NOMO-1 treated with DMSO at 0.1 percent for 48 hours (cell line): ENCODE measurements around the gene ICOSLG.
"Not testable (repeated sequence)": the region's sequence is repeated elsewhere in the genome, so short reads cannot be mapped to it uniquely, and the experiment has no call there.

Experiments used
- DNase-seq: peaks from one replicate; lab custom pipeline; 2025; ENCODE audit not compliant: unreplicated experiment; lab: John Stamatoyannopoulos, UW

The ICOSLG gene

GRCh38 chr21:44265734-44266270 is 25.1 kb upstream of the ICOSLG start:
- no peak for DNase-seq

DNA sequence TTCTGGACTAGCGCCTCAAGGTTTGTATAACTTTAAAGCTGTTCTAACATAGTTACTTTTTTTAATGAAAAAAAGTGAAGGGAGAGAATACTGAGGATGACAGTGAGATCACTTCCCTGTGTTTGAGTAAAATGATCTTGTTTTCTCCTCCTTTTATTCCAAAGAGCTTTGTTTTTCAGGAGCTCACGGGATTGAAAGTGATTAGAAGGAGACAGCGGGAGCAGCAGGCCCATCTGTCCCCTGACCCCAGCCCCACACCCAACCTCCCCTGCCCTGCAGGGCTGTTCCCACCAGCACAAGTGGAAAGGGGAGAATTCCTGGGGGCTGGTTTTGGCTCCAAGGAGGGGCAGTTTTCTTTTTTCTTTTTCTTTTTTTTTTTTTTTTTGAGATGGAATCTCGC is 23.0 kb upstream of the ICOSLG start:
- DNase-seq = no peak

- DNase-seq = no peak
Observed at GRCh38 chr21:44263221-44263760, 22.5 kb upstream of the ICOSLG start.

DNA sequence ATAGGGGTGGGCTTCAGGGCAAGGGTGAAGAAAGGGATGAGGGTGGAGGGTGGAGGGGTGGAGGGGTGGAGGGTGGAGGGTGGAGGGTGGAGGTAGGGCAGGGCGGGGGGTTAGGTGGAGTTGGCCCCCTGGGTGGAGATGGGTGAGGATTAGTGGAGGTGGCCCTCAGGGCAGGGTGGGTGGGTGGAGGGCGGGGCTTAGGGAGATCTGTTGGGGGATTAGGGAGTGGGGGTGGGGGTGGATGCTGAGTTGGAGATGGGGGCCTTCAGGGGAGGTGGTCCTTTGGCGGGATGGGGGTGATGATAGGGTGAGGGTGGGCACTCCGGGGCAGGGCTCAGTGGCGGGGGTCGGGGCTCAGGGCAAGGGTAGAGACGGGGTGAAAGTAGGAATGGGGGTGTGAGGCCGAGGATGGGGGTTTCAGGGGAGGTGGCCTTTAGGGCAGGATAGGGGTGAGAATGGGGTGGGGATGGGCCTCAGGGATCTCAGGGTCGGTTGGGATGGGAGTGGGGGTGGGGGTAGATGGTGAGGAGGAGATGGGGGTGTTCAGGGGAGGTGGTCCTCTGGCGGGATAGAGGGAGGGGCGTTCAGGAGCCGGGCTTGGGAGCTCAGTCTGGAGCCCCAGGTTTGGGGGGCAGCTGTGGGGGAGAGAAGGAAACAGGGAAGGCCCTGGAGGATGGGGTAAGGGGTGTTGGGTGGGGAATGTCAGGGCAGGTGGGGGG is 21.8 kb upstream of the ICOSLG start:
- no peak for DNase-seq

DNA sequence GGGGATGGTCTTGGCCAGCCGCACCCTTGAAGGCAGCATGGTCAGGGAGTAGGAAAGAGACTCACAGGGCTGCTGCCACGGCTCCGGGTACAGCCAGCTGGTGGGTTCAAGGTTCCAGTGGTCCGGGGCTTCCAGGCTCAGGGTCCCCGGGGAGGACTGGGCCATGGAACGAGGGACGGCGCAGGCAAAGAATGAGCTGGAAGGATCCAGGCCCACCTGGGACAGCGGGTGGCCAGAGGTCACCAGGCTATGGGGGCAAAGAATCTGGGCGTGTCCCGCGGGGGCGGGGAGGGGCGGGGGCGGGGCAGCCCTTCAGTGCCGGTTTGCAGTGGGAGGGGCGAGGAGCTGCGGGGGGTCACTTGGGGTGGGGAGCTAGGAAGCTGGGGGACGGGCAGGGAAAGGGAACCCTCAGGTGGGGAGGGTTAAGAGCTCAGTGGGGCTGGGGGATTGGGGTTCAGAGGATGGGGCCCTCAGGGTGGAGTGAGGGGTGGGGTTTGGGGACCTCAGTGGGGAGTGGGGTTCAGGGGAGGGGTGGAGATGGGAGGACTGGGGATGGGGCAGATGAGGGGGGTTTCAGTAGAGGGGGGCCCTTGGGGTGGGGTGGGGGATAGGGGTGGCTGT is 21.0 kb upstream of the ICOSLG start, which contains the start of gene DNMT3L:
DNMT3L (minus strand) TSS at position 223 of the 621 bp plus-strand sequence. CDS start 638 bp downstream, outside the sequence.
- DNase-seq = no peak

- DNase-seq = no peak
Observed at GRCh38 chr21:44260791-44261631, 20.3 kb upstream of the ICOSLG start.

DNA sequence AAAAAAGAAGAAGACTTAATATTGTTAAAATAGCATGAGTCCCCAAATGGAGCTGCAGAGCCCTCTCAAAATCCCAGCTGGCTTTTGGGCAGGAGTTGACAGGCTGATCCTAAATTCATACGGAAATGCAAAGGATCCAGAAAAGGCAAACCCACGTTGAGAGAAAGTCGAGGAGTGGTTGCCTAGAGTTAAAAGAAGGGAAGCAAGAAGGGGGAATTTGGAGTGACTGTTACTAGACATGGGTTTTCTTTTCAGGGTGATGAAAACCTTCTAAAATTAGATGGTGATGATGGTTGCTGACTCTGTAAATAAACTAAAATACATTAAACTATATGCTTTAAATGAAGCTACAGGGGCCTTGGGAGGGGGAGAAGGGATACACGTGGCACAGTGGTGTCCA is 19.3 kb upstream of the ICOSLG start:
- no peak for DNase-seq

DNA sequence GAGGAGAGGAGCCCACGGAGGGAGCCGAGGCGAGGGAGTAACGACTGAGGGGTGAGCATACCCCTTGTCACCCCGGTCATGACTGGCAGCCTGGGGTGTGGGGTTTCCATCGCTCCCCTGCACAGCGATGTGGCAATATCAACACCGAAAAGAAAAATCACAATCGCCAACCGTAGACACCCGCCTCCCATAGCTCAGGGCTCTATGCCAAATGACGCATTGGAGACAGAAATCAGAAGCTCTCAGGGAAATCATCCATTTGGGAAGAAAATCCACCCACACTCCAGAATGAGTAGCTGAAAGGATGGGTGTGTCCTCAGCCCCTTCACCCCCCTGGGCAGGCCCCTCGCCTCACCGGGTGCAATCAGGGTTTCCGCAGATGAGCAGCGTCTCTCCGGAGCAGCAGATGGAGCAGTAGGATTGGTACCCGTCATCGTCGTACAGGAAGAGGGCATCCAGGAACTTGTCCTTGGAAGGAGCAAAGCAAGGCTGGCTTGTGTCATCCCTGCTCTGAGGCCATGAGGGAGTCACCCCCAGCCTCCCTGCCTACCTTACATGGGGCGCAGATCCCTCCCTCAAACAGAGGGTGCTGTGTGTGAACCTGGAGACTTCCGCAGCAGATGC is 18.5 kb upstream of the ICOSLG start:
- no peak for DNase-seq

- DNase-seq = no peak
Observed at GRCh38 chr21:44258056-44258725, 17.4 kb upstream of the ICOSLG start.

GRCh38 chr21:44255511-44255981 is 14.8 kb upstream of the ICOSLG start:
- DNase-seq = no peak

- no peak for DNase-seq
Observed at GRCh38 chr21:44253832-44254710, 13.3 kb upstream of the ICOSLG start.

GRCh38 chr21:44249204-44250037 is 8.7 kb upstream of the ICOSLG start:
- DNase-seq = not testable (repeated sequence)

DNA sequence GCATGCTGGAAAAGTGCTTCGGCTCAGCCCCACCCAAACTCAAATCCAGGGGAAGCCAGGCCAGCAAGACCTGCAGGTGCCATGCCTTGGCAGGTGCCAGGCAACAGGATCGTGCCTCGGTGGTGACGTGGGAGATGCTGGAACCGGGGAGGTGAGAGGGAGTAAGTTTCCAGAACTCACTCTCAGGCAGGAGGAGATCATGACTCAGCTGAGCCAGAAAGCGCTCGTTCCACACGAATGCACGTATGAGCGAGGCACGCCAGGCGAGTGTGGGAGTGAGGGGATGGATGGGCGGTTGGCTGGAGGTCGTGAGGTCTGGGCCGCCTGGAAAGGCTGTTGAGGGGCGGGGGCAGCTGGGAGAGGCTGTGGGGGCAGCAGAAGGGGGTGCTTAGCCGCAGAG is 7.2 kb upstream of the ICOSLG start:
- not testable (repeated sequence) for DNase-seq

- not testable (repeated sequence) for DNase-seq
Observed at GRCh38 chr21:44243980-44244379, 3.2 kb upstream of the ICOSLG start.

GRCh38 chr21:44241281-44241680 is 538 bp upstream of the ICOSLG start:
- DNase-seq = not testable (repeated sequence)

GRCh38 chr21:44240353-44240752 is 390 bp downstream of the ICOSLG start:
- DNase-seq = not testable (repeated sequence)

DNA sequence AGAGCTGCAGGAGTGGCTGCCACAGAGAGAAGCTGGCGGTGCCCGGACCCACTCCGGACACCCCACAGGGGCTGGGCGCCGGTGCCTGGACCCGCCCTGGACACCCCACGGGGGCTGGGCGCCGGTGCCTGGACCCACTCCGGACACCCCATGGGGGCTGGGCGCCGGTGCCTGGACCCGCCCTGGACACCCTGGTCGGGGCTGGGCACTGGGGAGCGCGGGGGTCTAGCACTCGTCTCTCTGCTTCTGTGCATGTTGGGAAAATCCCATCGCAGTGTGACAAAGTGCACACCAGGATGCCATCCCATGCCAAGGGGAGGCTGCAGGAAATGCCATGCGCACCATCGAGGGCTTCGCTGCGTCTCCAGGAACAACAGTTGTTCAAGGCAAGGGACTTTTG is 11.2 kb downstream of the ICOSLG start:
- not testable (repeated sequence) for DNase-seq

GRCh38 chr21:44228109-44228508 is 12.6 kb downstream of the ICOSLG start:
- not testable (repeated sequence) for DNase-seq
